ENCODE results near the gene CDC42EP5.
"Not testable (repeated sequence)": the region's sequence is repeated elsewhere in the genome, so short reads cannot be mapped to it uniquely, and the experiment has no call there.

The CDC42EP5 gene

DNA sequence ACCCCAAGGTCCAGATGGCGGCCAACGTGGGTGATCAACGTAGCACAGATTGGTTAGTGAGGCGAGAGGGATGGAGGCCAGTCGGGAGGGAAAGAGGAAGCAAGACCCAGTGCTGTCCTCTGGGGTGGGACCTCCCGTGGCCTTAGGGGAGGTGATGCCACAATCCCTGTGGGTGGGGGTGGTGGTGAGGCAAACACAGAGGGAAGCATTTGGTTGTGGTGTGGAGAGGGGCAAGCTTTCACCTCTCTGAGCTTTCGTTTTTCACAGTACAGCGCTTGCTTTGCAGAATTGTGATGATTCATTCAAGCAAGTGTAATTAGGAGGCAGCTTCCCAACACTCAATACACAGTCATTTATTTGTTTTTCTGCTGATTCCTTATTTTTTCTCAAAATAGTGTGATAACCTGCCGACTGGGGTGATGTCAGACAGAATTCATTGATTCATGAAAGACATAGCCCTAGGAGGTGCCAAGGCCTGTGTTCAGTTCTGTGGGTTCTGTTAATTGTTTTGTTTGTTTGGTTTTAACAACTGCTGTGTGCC lies 21.7 kb downstream of the CDC42EP5 start:
- TF ChIP-seq, protein P1, sequence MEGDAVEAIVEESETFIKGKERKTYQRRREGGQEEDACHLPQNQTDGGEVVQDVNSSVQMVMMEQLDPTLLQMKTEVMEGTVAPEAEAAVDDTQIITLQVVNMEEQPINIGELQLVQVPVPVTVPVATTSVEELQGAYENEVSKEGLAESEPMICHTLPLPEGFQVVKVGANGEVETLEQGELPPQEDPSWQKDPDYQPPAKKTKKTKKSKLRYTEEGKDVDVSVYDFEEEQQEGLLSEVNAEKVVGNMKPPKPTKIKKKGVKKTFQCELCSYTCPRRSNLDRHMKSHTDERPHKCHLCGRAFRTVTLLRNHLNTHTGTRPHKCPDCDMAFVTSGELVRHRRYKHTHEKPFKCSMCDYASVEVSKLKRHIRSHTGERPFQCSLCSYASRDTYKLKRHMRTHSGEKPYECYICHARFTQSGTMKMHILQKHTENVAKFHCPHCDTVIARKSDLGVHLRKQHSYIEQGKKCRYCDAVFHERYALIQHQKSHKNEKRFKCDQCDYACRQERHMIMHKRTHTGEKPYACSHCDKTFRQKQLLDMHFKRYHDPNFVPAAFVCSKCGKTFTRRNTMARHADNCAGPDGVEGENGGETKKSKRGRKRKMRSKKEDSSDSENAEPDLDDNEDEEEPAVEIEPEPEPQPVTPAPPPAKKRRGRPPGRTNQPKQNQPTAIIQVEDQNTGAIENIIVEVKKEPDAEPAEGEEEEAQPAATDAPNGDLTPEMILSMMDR (IDR thresholded peaks at IDR 0.05) = no peak
- Histone ChIP-seq H3K27ac (peak overlapping the region; percentile 36), H3K36me3 (peaks cover 55% of the 10 kb centered on the region), H3K27me3 (no peaks in the 10 kb centered on the region), H3K9me3 (no peaks in the 10 kb centered on the region), H3K4me1 (ENCODE audit: control insufficient read depth in 1 of 2, insufficient read depth in 1 of 2, low read depth in 1 of 2, low read length in 1 of 2) (peaks cover 31 to 33% of the 10 kb centered on the region in 2 experiments), H3K4me3 (ENCODE audit: low read depth in 1 of 2, low read length in 1 of 2) (no peak overlapping the region)

GRCh38 chr19:54449701-54450069 lies 23.4 kb downstream of the CDC42EP5 start:
- Histone ChIP-seq H3K27ac (peak overlapping the region; percentile 97), H3K4me3 (ENCODE audit: low read depth in 1 of 2, low read length in 1 of 2) (peak overlapping the region; percentile 66 to 91), H3K4me1 (ENCODE audit: control insufficient read depth in 1 of 2, insufficient read depth in 1 of 2, low read depth in 1 of 2, low read length in 1 of 2) (peaks cover 31 to 33% of the 10 kb centered on the region in 2 experiments), H3K27me3 (no peaks in the 10 kb centered on the region), H3K9me3 (no peaks in the 10 kb centered on the region), H3K36me3 (peaks cover 48% of the 10 kb centered on the region)
- TF ChIP-seq, protein P1 (IDR thresholded peaks at IDR 0.05) = no peak

GRCh38 chr19:54448774-54449700 lies 24.1 kb downstream of the CDC42EP5 start, which contains the start of gene LENG8:
Gene LENG8 (plus strand): TSS chr19:54449199. CDS start chr19:54451345, 2,146 bp downstream.
- H3K36me3 ChIP-seq = peaks cover 43% of the 10 kb centered on the region
- TF ChIP-seq, protein P1 (IDR thresholded peaks at IDR 0.05) = peak; percentile 30
- H3K4me1 ChIP-seq (ENCODE audit: control insufficient read depth in 1 of 2, insufficient read depth in 1 of 2, low read depth in 1 of 2, low read length in 1 of 2) = peaks cover 31 to 33% of the 10 kb centered on the region in 2 experiments
- no peaks in the 10 kb centered on the region for H3K9me3 ChIP-seq
- peak within 1 kb of the TSS; percentile 97 for H3K27ac ChIP-seq
- H3K27me3 ChIP-seq = no peaks in the 10 kb centered on the region
- H3K4me3 ChIP-seq (ENCODE audit: low read depth in 1 of 2, low read length in 1 of 2) = peak within 1 kb of the TSS; percentile 66 to 91

DNA sequence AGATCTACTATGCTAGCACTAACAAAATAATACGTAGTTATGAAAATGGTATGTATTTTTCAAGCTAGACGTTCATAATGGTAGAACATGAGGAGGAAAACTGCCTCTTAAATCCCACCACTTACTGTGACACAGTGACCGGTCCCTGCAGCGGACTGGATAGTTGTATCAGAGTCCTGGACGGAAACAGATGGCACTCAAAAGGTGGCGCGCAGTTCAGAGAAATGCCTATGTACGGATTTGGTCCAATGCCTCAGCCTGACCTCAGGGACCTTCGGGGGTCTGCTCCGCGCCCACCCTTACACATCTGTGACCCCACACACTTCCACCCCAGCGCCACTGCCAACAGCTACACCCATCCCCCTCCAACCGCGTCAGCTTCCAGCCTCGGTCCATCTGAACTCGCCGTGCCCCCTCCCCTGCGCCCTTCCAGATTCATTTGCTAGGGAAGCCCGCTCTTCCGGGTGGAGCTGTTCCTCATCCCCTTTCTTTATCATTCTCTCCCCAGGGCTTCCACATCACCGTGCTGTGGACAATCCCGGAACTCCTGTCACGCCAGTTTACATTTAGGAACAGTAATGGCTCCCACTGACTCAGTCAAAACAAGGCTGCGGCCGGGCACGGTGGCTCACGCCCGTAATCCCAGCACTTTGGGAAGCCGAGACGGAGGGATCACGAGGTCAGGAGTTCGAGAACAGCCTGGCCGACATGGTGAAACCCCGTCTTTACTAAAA lies 24.9 kb downstream of the CDC42EP5 start:
- H3K36me3 ChIP-seq = peaks cover 35% of the 10 kb centered on the region
- peak overlapping the region; percentile 66 to 91 for H3K4me3 ChIP-seq (ENCODE audit: low read depth in 1 of 2, low read length in 1 of 2)
- H3K27me3 ChIP-seq = no peaks in the 10 kb centered on the region
- peak overlapping the region; percentile 97 for H3K27ac ChIP-seq
- peaks cover 31 to 33% of the 10 kb centered on the region in 2 experiments for H3K4me1 ChIP-seq (ENCODE audit: control insufficient read depth in 1 of 2, insufficient read depth in 1 of 2, low read depth in 1 of 2, low read length in 1 of 2)
- no peaks in the 10 kb centered on the region for H3K9me3 ChIP-seq
- TF ChIP-seq, protein P1 (IDR thresholded peaks at IDR 0.05) = no peak

DNA sequence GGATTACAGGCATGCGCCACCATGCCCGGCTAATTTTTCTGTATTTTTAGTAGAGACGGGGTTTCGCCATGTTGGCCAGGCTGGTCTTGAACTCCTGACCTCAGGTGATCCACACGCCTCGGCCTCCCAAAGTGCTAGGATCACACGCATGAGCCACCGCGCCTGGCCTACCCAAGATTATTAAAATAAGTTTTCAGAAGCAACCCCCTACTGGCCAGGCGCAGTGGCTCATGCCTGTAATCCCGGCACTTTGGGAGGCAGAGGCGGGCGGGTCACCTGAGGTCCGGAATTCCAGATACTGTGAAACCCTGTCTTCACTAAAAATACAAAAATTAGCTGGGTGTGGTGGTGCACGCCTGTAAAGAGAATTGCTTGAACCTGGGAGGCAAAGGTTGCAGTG lies 26.7 kb downstream of the CDC42EP5 start:
- not testable (repeated sequence) for H3K27ac ChIP-seq
- H3K36me3 ChIP-seq = peaks cover 21% of the 10 kb centered on the region

More for the DNA sequence above, 26.7 kb downstream of the CDC42EP5 start:
- not testable (repeated sequence) for H3K4me3 ChIP-seq (ENCODE audit: low read depth in 1 of 2, low read length in 1 of 2); H3K9me3 ChIP-seq; H3K27me3 ChIP-seq
- H3K4me1 ChIP-seq (ENCODE audit: control insufficient read depth in 1 of 2, insufficient read depth in 1 of 2, low read depth in 1 of 2, low read length in 1 of 2) = peaks cover 30 to 31% of the 10 kb centered on the region in 2 experiments

Measured in neutrophil (primary cell).